ENCODE results near the gene ARHGEF19. TPM values are rescaled to one million over a fixed set of nuclear protein-coding genes. Genes with fewer than 3 reads are reported as not detected.
A peak's percentile ranks its signal among the peaks of the same experiment; 100 is the strongest.
"Not testable (repeated sequence)": the region's sequence is repeated elsewhere in the genome, so short reads cannot be mapped to it uniquely, and the experiment has no call there.

Gene ARHGEF19
- 8.3 TPM for polyA plus RNA-seq (2013, experiment 1 of 2; ENCODE audit: insufficient read length)
- polyA plus RNA-seq (2013, experiment 2 of 2; ENCODE audit: insufficient read length): 9.6 TPM

- no peak for DNase-seq
Measured at GRCh38 chr1:16212251-16212961, at the start of gene ARHGEF19. Gene ARHGEF19, minus strand, starts transcription at chr1:16212652. Its CDS starts 3,598 bp downstream, at chr1:16209054.

- DNase-seq: no peak
Measured at GRCh38 chr1:16262067-16262466, 49.6 kb upstream of the ARHGEF19 start.

- peak; percentile 84 for DNase-seq
Measured at GRCh38 chr1:16260814-16261213, 48.4 kb upstream of the ARHGEF19 start.

- no peak for DNase-seq
Measured at GRCh38 chr1:16258591-16259135, 46.2 kb upstream of the ARHGEF19 start.

GRCh38 chr1:16257968-16258367 is 45.5 kb upstream of the ARHGEF19 start:
- no peak for DNase-seq

- DNase-seq: not testable (repeated sequence)
Measured at GRCh38 chr1:16257556-16257955, 45.1 kb upstream of the ARHGEF19 start.

GRCh38 chr1:16256478-16256877 is 44.0 kb upstream of the ARHGEF19 start:
- no peak for DNase-seq

- DNase-seq: no peak
Measured at GRCh38 chr1:16254263-16254928, 41.9 kb upstream of the ARHGEF19 start.

GRCh38 chr1:16253332-16253922 is 41.0 kb upstream of the ARHGEF19 start:
- no peak for DNase-seq

- no peak for DNase-seq
Measured at GRCh38 chr1:16252912-16253311, 40.5 kb upstream of the ARHGEF19 start.

- no peak for DNase-seq
Measured at GRCh38 chr1:16251381-16251780, 38.9 kb upstream of the ARHGEF19 start.

GRCh38 chr1:16250524-16251251 is 38.2 kb upstream of the ARHGEF19 start:
- peak; percentile 70 for DNase-seq

GRCh38 chr1:16249596-16250241 is 37.3 kb upstream of the ARHGEF19 start:
- peak; percentile 56 for DNase-seq

GRCh38 chr1:16248603-16249516 is 36.4 kb upstream of the ARHGEF19 start:
- peak; percentile 83 for DNase-seq

- DNase-seq: no peak
Measured at GRCh38 chr1:16248007-16248436, 35.6 kb upstream of the ARHGEF19 start.

GRCh38 chr1:16247441-16247840 is 35.0 kb upstream of the ARHGEF19 start:
- no peak for DNase-seq

- no peak for DNase-seq
Measured at GRCh38 chr1:16246961-16247360, 34.5 kb upstream of the ARHGEF19 start.

- DNase-seq: not testable (repeated sequence)
Measured at GRCh38 chr1:16246239-16246638, 33.8 kb upstream of the ARHGEF19 start.

GRCh38 chr1:16245476-16246196 is 33.2 kb upstream of the ARHGEF19 start:
- DNase-seq: no peak

GRCh38 chr1:16244650-16245285 is 32.3 kb upstream of the ARHGEF19 start:
- no peak for DNase-seq
